ENCODE results near the gene KRT24.

Gene KRT24

DNA sequence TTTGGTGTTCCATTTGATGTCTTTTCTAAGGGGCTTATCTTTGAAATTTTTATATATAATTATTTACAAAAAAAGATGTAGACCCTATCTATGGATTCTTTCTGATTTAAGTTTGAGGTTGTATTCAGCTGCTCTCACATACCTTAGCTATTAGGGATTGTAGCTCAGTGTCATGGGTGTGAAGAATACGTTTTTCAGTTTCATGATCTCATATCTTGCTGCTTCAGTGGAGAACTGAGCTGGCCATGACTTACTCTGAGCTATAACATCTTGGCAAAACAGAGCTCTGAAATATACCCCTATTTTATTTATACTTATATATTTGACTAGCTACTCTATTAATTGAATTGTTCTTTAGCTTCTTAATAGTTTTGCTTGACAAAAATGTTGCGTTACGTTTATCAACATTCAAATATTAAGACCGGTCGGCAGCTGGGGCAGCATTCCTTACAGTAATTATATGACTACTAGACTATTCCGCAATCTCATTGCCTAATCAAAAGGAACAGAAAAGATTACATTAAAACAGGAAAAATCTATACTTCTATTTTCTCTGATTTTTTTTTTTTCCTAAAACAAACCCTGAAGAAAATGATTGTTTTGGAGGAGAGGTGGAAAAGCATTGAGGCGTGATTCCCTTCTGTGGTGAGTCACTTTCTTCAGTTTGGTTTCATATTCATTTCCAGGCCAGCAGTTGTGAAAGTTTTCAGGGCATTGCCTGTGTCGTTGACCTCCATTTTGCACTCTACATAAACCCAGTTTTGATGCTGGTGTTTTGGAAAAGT is 24.1 kb upstream of the KRT24 start:
- DNase-seq (ENCODE audit: low read depth), result peak; percentile 26
- TF ChIP-seq, protein P1, sequence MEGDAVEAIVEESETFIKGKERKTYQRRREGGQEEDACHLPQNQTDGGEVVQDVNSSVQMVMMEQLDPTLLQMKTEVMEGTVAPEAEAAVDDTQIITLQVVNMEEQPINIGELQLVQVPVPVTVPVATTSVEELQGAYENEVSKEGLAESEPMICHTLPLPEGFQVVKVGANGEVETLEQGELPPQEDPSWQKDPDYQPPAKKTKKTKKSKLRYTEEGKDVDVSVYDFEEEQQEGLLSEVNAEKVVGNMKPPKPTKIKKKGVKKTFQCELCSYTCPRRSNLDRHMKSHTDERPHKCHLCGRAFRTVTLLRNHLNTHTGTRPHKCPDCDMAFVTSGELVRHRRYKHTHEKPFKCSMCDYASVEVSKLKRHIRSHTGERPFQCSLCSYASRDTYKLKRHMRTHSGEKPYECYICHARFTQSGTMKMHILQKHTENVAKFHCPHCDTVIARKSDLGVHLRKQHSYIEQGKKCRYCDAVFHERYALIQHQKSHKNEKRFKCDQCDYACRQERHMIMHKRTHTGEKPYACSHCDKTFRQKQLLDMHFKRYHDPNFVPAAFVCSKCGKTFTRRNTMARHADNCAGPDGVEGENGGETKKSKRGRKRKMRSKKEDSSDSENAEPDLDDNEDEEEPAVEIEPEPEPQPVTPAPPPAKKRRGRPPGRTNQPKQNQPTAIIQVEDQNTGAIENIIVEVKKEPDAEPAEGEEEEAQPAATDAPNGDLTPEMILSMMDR (conservative IDR thresholded peaks at IDR 0.05; ENCODE audit: low read depth, low read length), result no peak
- no peak overlapping the region for H3K4me3 ChIP-seq (ENCODE audit: low read length)

- DNase-seq (ENCODE audit: low read depth), result no peak
- TF ChIP-seq, protein P1 (conservative IDR thresholded peaks at IDR 0.05; ENCODE audit: low read depth, low read length), result peak; percentile 24
These were observed 23.4 kb upstream of the KRT24 start for GRCh38 chr17:40726919-40727318.

DNA sequence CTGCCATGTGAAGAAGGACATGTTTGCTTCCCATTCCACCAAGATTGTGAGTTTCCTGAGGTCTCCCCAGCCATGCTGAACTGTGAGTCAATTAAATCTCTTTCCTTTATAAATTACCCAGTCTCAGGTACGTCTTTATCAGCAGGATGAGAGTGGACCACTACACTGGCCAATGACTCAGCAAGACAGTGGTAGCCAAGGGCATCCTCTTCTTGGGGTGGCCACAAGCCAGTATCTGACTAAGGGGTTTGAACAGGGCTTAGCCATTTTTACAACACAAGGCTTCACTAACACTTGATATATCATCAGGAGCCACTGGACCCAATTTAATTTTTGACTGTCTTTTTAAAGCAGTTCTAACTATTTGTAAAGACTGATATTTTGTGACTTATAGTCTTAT is 21.1 kb upstream of the KRT24 start:
- DNase-seq (ENCODE audit: low read depth), result no peak
- TF ChIP-seq, protein P1 (conservative IDR thresholded peaks at IDR 0.05; ENCODE audit: low read depth, low read length), result no peak
- H3K4me3 ChIP-seq (ENCODE audit: low read length), result no peak overlapping the region

More at GRCh38 chr17:40726919-40727318, 23.4 kb upstream of the KRT24 start:
- H3K4me3 ChIP-seq (ENCODE audit: low read length), result no peak overlapping the region

GRCh38 chr17:40722241-40722640 is 18.7 kb upstream of the KRT24 start:
- peak; percentile 18 for DNase-seq (ENCODE audit: low read depth)
- TF ChIP-seq, protein P1 (conservative IDR thresholded peaks at IDR 0.05; ENCODE audit: low read depth, low read length), result no peak
- no peak overlapping the region for H3K4me3 ChIP-seq (ENCODE audit: low read length)

DNA sequence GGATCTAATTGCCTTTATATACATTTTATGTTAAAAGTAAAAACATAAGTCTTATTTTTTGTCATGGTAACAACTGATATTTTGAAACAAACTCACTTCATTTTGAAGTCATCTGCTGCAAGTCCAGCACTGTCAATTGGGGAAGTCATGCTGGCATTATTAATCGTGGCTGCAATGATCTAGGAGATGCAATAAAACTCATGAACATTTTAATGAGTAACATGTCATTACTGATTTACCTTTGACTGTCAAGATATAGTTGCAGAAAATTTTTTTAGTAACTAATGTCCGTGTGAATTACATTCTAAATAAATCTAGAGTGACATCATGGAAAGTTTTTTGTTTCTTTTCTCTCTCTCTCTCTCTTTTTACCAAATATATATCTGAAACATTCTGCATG is 17.3 kb upstream of the KRT24 start:
- TF ChIP-seq, protein P1 (conservative IDR thresholded peaks at IDR 0.05; ENCODE audit: low read depth, low read length), result no peak
- H3K4me3 ChIP-seq (ENCODE audit: low read length), result no peak overlapping the region
- DNase-seq (ENCODE audit: low read depth), result no peak

DNA sequence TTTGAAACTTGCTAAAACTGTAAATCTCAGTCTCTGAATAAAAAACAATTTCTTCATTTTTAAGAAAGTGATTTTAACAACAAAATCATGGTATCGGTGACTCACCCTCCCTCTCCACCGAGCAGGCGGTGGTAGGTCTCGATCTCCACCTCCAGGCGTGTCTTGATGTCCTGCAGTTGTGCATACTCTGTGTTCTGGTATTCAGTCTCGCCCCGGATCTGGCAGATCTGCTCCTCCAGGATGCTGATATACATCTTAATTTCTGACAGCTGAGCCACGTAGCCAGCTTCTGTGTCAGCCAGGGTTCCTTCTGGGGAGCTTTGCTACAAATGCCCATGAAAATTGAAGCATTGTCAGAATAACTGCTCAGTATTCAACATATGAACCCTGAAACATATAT is 15.4 kb upstream of the KRT24 start:
- TF ChIP-seq, protein P1 (conservative IDR thresholded peaks at IDR 0.05; ENCODE audit: low read depth, low read length), result no peak
- H3K4me3 ChIP-seq (ENCODE audit: low read length), result no peak overlapping the region
- DNase-seq (ENCODE audit: low read depth), result no peak

DNA sequence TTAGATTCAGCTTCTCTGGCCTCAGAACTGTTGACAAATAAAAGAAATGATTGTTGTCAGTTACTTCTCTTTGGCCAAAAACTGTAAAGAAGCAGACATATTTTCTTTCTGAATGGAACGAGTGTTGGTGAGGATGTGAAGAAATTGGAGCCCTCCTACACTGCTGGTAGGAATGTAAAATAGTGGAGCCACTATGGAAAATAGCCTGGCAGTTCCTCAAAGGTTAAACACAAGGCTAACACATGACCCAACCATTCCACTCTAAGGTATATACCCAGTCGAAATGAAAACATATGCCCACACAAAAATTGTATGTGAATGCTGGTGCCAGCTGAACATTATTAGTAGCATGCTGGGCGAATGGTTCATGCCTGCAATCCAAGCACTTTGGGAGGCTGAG is 14.2 kb upstream of the KRT24 start:
- no peak for DNase-seq (ENCODE audit: low read depth)
- H3K4me3 ChIP-seq (ENCODE audit: low read length), result no peak overlapping the region
- TF ChIP-seq, protein P1 (conservative IDR thresholded peaks at IDR 0.05; ENCODE audit: low read depth, low read length), result no peak
